MCF 10A (cell line): ENCODE results near the gene PIRT. TPM values are rescaled to one million over a fixed set of nuclear protein-coding genes. Genes with fewer than 3 reads are reported as not detected.

Experiments
- BruUV-seq: library from RNA; stranded (reverse); fragments of 400-500 nt; replicated peaks from 2 replicates; lab custom pipeline; 2021; lab: Mats Ljungman, UMichigan
- CTCF ChIA-PET: fragments of 300-600 bp; sonication (Branson Sonifier 250); formaldehyde crosslinking; extraction: SDS; loops from one replicate; lab custom pipeline; 2021; ENCODE audit warnings: antibody characterized with exemption, inconsistent platforms; lab: Yijun Ruan, JAX
- POLR2A ChIA-PET: fragments of 300-600, 350-650 bp; sonication (Branson Sonifier 250); formaldehyde crosslinking; extraction: SDS; loops from one replicate; lab custom pipeline; 2020; ENCODE audit warnings: antibody characterized with exemption, inconsistent platforms; lab: Yijun Ruan, JAX
- DNase-seq: peaks from one replicate; pipeline ENCODE4 v3.0.0-alpha.2; 2018; ENCODE audit not compliant: unreplicated experiment
- H3K27ac Mint-ChIP-seq: one replicate; pipeline ENCODE4 v1.8.0; 2022; ENCODE audit warnings: mild to moderate bottlenecking, low read depth, mixed read lengths; ENCODE audit not compliant: unreplicated experiment
- H3K27me3 Mint-ChIP-seq: one replicate; pipeline ENCODE4 v1.8.0; 2022; ENCODE audit warnings: mixed read lengths; ENCODE audit not compliant: insufficient read depth, unreplicated experiment
- H3K36me3 Mint-ChIP-seq: one replicate; pipeline ENCODE4 v1.8.0; 2022; ENCODE audit warnings: mild to moderate bottlenecking, moderate library complexity, mixed read lengths; ENCODE audit not compliant: insufficient read depth, unreplicated experiment
- H3K4me1 Mint-ChIP-seq: one replicate; pipeline ENCODE4 v1.8.0; 2022; ENCODE audit warnings: mixed read lengths; ENCODE audit not compliant: insufficient read depth, unreplicated experiment
- H3K4me3 Mint-ChIP-seq: one replicate; pipeline ENCODE4 v1.8.0; 2022; ENCODE audit warnings: mild to moderate bottlenecking, moderate library complexity, mixed read lengths; ENCODE audit not compliant: unreplicated experiment
- H3K9me3 Mint-ChIP-seq: one replicate; pipeline ENCODE4 v1.8.0; 2022; ENCODE audit warnings: mixed read lengths; ENCODE audit not compliant: unreplicated experiment
- CTCF ChIP-seq: fragments of 200-600 bp; IDR thresholded peaks from one replicate; pipeline ENCODE4 v1.8.0; 2022; ENCODE audit warnings: antibody characterized with exemption, mild to moderate bottlenecking; ENCODE audit not compliant: unreplicated experiment
- intact Hi-C: fragments of 100-400 bp; cut with micrococcal nuclease; formaldehyde crosslinking; loops from 2 replicates; pipeline ENCODE4 v1.14.1; 2022
- total RNA-seq: library from RNA; stranded (reverse); gene quantifications from 2 replicates; pipeline ENCODE4 v1.2.3, GENCODE V29; 2022

The PIRT gene
- total RNA-seq, 1 experiment from 2014 or later: not detected

DNA sequence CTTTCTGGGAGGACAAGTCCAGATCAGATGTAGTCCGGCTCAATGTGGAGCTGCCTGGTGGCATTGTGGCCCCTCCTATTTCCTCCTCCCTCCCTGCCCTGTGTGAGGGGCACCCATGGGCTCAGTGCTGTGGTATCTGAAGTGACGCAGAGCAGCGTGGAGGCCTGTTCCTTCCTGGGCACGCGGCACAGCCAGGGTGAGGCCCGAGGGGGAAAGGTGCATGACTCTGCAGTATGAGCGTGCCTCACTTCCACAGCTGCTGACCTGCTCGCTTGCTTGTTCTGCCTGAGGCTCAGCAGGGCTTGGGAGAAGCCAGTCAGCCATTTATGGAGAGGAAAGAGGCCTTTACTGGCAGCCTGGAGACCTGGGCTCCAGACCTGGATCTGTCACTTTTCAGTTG is 45.7 kb downstream of the PIRT start:
- Mint-ChIP-seq H3K27me3 (no peaks in the 10 kb centered on the region), H3K9me3 (no peaks in the 10 kb centered on the region), H3K4me1 (peaks cover 5% of the 10 kb centered on the region), H3K4me3 (no peak overlapping the region), H3K36me3 (no peaks in the 10 kb centered on the region), H3K27ac (no peak overlapping the region)
- BruUV-seq: no TSS peak
- TF ChIP-seq CTCF: no peak
- ChIA-PET CTCF (interaction anchor here (1.0 to 2.6 kb wide), 2 partner anchors 18 to 55 kb away, joined by 3 to 15 read pairs; no protein-coding TSS in a partner anchor), POLR2A (no interaction called here)
- no peak for DNase-seq
- intact Hi-C loops: no loop called here

- Mint-ChIP-seq H3K9me3 (no peaks in the 10 kb centered on the region), H3K4me3 (no peak overlapping the region), H3K27me3 (no peaks in the 10 kb centered on the region), H3K36me3 (no peaks in the 10 kb centered on the region), H3K27ac (no peak overlapping the region), H3K4me1 (peaks cover 5% of the 10 kb centered on the region)
- ChIA-PET POLR2A (no interaction called here), CTCF (interaction anchor here (0.6 to 2.6 kb wide), 7 partner anchors 19 to 1213 kb away, joined by 3 to 15 read pairs (median 3); no protein-coding TSS in a partner anchor)
- intact Hi-C loops: no loop called here
- DNase-seq: no peak
- BruUV-seq: TSS peak; percentile 100
- no peak for TF ChIP-seq CTCF
Observed at GRCh38 chr17:10790491-10791401, 47.1 kb downstream of the PIRT start.

DNA sequence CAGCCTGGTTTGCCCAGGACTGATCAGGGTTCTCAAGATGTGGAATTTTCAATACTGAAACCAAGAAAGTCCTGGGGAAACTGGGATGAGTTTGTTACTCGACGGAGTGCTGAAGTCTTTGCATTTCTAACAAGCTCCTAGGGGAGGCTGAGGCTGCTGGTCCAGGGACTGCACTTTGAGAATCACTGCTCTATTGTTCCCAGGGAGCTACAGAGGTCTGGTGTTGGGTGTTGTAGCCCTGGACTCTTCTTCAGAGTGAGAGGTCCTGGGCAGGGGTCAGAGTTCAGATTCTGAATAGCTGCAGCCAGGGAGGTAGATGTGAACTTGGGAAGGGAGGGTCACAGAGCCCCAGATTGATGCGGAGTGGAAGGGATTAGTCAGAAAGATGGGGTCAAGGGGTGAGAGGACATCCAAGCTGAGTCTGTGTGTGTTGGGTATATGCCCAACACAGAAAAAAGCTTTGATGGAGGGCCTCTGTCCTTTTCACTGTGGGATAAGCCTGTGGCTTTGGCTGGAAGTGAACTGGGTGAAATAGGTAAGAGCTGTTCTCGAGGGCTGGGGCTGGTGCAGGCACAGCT is 48.1 kb downstream of the PIRT start:
- peaks cover 5% of the 10 kb centered on the region for H3K4me1 Mint-ChIP-seq
- POLR2A ChIA-PET: no interaction called here
- H3K27ac Mint-ChIP-seq: no peak overlapping the region
- H3K27me3 Mint-ChIP-seq: no peaks in the 10 kb centered on the region
- CTCF ChIA-PET: interaction anchor here (0.6 to 2.6 kb wide), 5 partner anchors 16 to 1197 kb away, joined by 3 to 15 read pairs (median 4); no protein-coding TSS in a partner anchor
- no TSS peak for BruUV-seq
- TF ChIP-seq CTCF: no peak
- DNase-seq: no peak
- intact Hi-C loops: no loop called here
- no peaks in the 10 kb centered on the region for H3K9me3 Mint-ChIP-seq
- H3K4me3 Mint-ChIP-seq: no peak overlapping the region
- no peaks in the 10 kb centered on the region for H3K36me3 Mint-ChIP-seq
